ENCODE measurements around the gene HSDL2. TPM values are rescaled to one million over a fixed set of nuclear protein-coding genes. Genes with fewer than 3 reads are reported as not detected.
"Not testable (repeated sequence)": the region's sequence is repeated elsewhere in the genome, so short reads cannot be mapped to it uniquely, and the experiment has no call there.

The HSDL2 gene
- total RNA-seq, 1 experiment from 2014 or later: 24.4 TPM

DNA sequence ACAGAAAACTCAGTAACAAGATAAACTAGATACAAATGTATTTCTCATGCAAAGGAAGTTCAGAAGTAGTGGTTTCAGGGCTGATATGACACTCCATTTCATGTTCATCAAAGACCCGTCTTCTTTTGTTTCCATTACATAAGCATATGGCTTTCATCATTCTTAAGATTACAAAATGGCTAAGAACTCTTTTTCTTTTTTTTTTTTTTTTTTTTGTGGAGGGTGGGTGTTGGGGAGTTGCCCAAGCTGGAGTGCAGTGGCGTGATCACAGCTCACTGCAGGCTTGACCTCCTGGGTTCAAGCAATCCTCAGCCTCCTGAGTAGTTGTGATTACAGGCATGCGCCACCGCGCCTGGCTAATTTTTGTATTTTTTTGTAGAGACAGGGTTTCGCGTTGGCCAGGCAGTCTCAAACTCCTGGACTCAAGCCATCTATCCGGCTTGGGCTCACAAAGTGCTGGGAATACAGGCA lies 24.4 kb upstream of the HSDL2 start:
- no peak overlapping the region for H3K4me3 Mint-ChIP-seq (ENCODE audit: low read depth, unreplicated experiment)
- no peak for DNase-seq
- TF ChIP-seq, protein P1, sequence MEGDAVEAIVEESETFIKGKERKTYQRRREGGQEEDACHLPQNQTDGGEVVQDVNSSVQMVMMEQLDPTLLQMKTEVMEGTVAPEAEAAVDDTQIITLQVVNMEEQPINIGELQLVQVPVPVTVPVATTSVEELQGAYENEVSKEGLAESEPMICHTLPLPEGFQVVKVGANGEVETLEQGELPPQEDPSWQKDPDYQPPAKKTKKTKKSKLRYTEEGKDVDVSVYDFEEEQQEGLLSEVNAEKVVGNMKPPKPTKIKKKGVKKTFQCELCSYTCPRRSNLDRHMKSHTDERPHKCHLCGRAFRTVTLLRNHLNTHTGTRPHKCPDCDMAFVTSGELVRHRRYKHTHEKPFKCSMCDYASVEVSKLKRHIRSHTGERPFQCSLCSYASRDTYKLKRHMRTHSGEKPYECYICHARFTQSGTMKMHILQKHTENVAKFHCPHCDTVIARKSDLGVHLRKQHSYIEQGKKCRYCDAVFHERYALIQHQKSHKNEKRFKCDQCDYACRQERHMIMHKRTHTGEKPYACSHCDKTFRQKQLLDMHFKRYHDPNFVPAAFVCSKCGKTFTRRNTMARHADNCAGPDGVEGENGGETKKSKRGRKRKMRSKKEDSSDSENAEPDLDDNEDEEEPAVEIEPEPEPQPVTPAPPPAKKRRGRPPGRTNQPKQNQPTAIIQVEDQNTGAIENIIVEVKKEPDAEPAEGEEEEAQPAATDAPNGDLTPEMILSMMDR (IDR thresholded peaks at IDR 0.05; ENCODE audit: unreplicated experiment): no peak
- no peaks in the 10 kb centered on the region for H3K36me3 Mint-ChIP-seq (ENCODE audit: insufficient read depth, unreplicated experiment)
- CTCF ChIA-PET: interaction anchor here (0.6 kb wide), 1 partner anchor 88 kb away, joined by 3 read pairs; no protein-coding TSS in a partner anchor
- H3K4me1 Mint-ChIP-seq (ENCODE audit: low read depth, unreplicated experiment): no peaks in the 10 kb centered on the region
- BruUV-seq (replicated peaks): no TSS peak
- no peak overlapping the region for H3K27ac Mint-ChIP-seq (ENCODE audit: unreplicated experiment)
- no peaks in the 10 kb centered on the region for H3K27me3 Mint-ChIP-seq (ENCODE audit: unreplicated experiment)
- H3K9me3 Mint-ChIP-seq (ENCODE audit: low read depth, unreplicated experiment): no peaks in the 10 kb centered on the region
- intact Hi-C loops (cut with micrococcal nuclease; ENCODE audit: unreplicated experiment): no loop called here

DNA sequence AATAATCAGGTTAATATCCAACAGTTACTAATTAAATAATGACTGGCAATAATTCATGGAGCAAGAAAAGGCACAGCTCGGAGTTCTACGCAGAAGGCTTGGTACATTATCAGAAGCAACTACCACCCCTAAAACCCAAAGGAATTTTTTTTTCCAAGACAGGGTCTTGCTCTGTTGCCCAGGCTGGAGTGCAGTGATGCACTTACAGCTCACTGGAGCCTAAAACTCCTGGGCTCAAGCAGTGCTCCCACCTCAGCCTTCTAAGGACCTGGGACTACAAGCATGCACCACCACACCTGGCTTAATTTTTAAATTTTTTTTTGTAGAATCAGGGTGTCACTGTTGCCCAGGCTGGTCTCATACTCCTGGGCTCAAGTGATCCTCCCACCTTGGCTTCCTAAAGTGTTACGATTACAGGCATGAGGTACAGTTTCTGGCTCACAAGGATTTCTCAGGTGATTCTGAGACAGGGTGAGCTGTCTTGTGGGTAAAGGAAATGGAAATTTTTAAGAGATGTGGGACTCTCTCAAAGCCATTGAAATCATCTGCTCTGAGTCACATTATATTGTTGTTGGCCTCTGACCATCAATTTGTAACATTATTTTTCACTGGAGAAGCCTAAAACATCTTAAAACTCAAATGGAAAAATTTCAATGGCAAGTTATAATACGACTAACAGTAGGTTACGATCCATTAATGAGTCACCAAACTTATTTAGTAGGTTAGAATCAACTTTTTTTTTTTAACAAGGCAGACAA lies 19.7 kb upstream of the HSDL2 start:
- H3K9me3 Mint-ChIP-seq (ENCODE audit: low read depth, unreplicated experiment): no peaks in the 10 kb centered on the region
- TF ChIP-seq, protein P1 (IDR thresholded peaks at IDR 0.05; ENCODE audit: unreplicated experiment): no peak
- H3K4me3 Mint-ChIP-seq (ENCODE audit: low read depth, unreplicated experiment): no peak overlapping the region
- BruUV-seq (replicated peaks): no TSS peak
- intact Hi-C loops (cut with micrococcal nuclease; ENCODE audit: unreplicated experiment): loop anchor here (2.0 to 5.0 kb wide), 3 partner anchors 265 to 598 kb away; no protein-coding TSS in a partner anchor
- H3K27me3 Mint-ChIP-seq (ENCODE audit: unreplicated experiment): no peaks in the 10 kb centered on the region
- H3K4me1 Mint-ChIP-seq (ENCODE audit: low read depth, unreplicated experiment): no peaks in the 10 kb centered on the region
- CTCF ChIA-PET: interaction anchor here (0.6 to 1.4 kb wide), 2 partner anchors 247 to 374 kb away, joined by 5 to 6 read pairs; no protein-coding TSS in a partner anchor
- H3K36me3 Mint-ChIP-seq (ENCODE audit: insufficient read depth, unreplicated experiment): no peaks in the 10 kb centered on the region
- no peak for DNase-seq
- H3K27ac Mint-ChIP-seq (ENCODE audit: unreplicated experiment): no peak overlapping the region

DNA sequence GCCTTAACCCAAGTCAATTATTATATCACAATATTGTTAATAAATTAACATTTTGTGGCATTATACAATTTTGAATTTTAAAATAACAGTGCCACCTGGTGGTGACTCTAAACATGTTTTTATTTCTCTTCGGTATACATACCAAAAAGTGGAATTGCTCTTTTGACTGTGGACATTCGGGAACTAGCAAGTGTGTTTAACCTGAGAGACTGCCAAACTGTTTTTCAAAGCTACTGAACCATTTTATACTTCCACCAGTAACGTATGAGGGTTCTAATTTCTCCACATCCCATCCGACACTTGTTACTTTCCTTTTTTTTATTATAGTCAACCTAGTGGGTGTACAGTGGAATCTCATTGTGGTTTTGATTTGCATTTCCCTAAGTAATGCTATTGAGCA lies 18.3 kb upstream of the HSDL2 start:
- intact Hi-C loops (cut with micrococcal nuclease; ENCODE audit: unreplicated experiment): loop anchor here (1.0 to 5.0 kb wide), 4 partner anchors 248 to 599 kb away; no protein-coding TSS in a partner anchor
- Mint-ChIP-seq H3K36me3 (ENCODE audit: insufficient read depth, unreplicated experiment) (no peaks in the 10 kb centered on the region), H3K9me3 (ENCODE audit: low read depth, unreplicated experiment) (peaks cover 3% of the 10 kb centered on the region), H3K4me3 (ENCODE audit: low read depth, unreplicated experiment) (no peak overlapping the region), H3K27me3 (ENCODE audit: unreplicated experiment) (no peaks in the 10 kb centered on the region), H3K27ac (ENCODE audit: unreplicated experiment) (no peak overlapping the region), H3K4me1 (ENCODE audit: low read depth, unreplicated experiment) (no peaks in the 10 kb centered on the region)
- BruUV-seq (replicated peaks): no TSS peak
- peak; percentile 12 for DNase-seq
- CTCF ChIA-PET: no interaction called here
- TF ChIP-seq, protein P1 (IDR thresholded peaks at IDR 0.05; ENCODE audit: unreplicated experiment): no peak

DNA sequence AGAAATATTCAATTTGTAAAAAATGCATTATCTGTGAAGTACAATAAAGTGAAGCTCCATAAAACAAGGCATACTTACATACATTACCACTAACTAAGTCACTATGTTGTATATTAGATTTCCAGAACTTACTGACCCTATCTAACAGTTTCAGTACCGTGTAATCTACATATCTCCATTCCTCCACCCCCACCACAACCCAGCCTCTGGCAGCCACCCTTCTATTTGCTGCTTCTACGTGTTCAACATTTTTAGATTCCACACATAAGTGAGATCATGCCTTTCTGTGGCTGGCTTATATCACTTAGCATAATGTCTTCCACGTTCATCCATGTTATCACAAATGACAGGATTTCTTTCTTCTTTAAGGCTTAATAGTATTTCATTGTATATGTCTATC lies 15.1 kb upstream of the HSDL2 start:
- Mint-ChIP-seq H3K27ac (ENCODE audit: unreplicated experiment) (no peak overlapping the region), H3K4me1 (ENCODE audit: low read depth, unreplicated experiment) (no peaks in the 10 kb centered on the region), H3K36me3 (ENCODE audit: insufficient read depth, unreplicated experiment) (peaks cover 5% of the 10 kb centered on the region), H3K4me3 (ENCODE audit: low read depth, unreplicated experiment) (no peak overlapping the region), H3K9me3 (ENCODE audit: low read depth, unreplicated experiment) (peaks cover 5% of the 10 kb centered on the region), H3K27me3 (ENCODE audit: unreplicated experiment) (no peaks in the 10 kb centered on the region)
- CTCF ChIA-PET: interaction anchor here (0.7 kb wide), 1 partner anchor 140 kb away, joined by 8 read pairs; no protein-coding TSS in a partner anchor
- intact Hi-C loops (cut with micrococcal nuclease; ENCODE audit: unreplicated experiment): loop anchor here (5.0 kb wide), 1 partner anchor 602 kb away; no protein-coding TSS in a partner anchor
- no TSS peak for BruUV-seq (replicated peaks)
- DNase-seq: no peak
- TF ChIP-seq, protein P1 (IDR thresholded peaks at IDR 0.05; ENCODE audit: unreplicated experiment): no peak

DNA sequence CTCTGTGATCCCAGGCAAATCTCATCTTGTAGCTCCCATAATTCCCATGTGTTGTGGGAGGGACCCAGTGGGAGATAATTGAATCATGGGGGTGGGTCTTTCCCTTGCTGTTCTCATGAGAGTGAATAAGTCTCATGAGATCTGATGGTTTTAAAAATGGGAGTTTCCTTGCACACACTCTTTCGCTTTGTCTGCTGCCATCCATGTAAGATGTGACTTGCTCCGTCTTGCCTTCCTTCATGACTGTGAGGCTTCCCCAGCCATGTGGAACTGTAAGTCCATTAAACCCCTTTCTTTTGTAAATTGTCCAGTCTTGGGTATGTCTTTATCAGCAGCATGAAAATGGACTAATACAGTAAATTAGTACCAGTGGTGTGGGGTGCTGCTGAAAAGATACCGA lies 14.7 kb upstream of the HSDL2 start:
- H3K36me3 Mint-ChIP-seq (ENCODE audit: insufficient read depth, unreplicated experiment); DNase-seq; H3K4me3 Mint-ChIP-seq (ENCODE audit: low read depth, unreplicated experiment); CTCF ChIA-PET; H3K4me1 Mint-ChIP-seq (ENCODE audit: low read depth, unreplicated experiment); H3K9me3 Mint-ChIP-seq (ENCODE audit: low read depth, unreplicated experiment); intact Hi-C loops (cut with micrococcal nuclease; ENCODE audit: unreplicated experiment); BruUV-seq (replicated peaks); H3K27me3 Mint-ChIP-seq (ENCODE audit: unreplicated experiment); H3K27ac Mint-ChIP-seq (ENCODE audit: unreplicated experiment): not testable (repeated sequence)
